Measurements from ENCODE around the gene FUT9. TPM values are rescaled to one million over a fixed set of nuclear protein-coding genes. Genes with fewer than 3 reads are reported as not detected.

FUT9 gene
- total and polyA plus RNA-seq, 2 of the 13 experiments (the other 11 are each of a cell fraction or from before 2014, with no cell fraction given) = 0.01 TPM; not detected in 1

DNA sequence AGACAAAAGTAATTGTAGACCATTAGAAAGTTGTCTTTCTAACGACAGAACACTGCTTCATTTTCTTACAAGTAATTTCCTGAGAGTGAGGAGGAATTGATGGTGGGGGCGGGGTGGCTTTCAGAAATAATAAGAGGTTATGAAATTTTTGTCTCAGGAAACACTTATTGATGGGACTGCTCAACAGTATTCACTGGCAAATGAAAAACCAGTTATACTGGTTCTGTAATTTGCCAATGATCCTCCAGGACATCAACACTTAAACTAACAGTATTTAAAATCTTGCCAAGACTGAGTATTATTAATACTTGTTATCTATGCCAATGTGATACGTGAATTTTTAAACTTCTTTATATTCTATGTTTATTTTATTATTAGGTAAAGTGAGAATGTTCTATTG lies 41.8 kb upstream of the FUT9 start:
- no peak for ATAC-seq
- under 1% methylated on average over 3 of the region's 3 CpGs for WGBS (ENCODE audit: low lambda C conversion rate)
- in situ Hi-C loops (cut with HindIII; ENCODE audit: extremely low pct_ligation_motif_present, low pct_unique_long_range_greater_than_20kb) = no loop called here
- H2AFZ ChIP-seq (ENCODE audit: low read length) = no peak overlapping the region
- H3K9me3 ChIP-seq (ENCODE audit: low read length) = no peaks in the 10 kb centered on the region
- DNase-seq (ENCODE audit: low spot score) = no peak
- no peak overlapping the region for H3K9ac ChIP-seq (ENCODE audit: insufficient read depth, low read depth, low read length)
- H3K27me3 ChIP-seq (ENCODE audit: control insufficient read depth in 1 of 2, insufficient read depth in 2 of 2, low read length in 2 of 2) = no peaks in the 10 kb centered on the region
- H4K20me1 ChIP-seq (ENCODE audit: insufficient read depth, low read length) = no peaks in the 10 kb centered on the region
- H3K79me2 ChIP-seq (ENCODE audit: insufficient read depth, low read length) = no peaks in the 10 kb centered on the region
- TF ChIP-seq ZNF672 (CRISPR knock-in tag; IDR thresholded peaks at IDR 0.05) (no peak), ZNF496 (CRISPR knock-in tag; IDR thresholded peaks at IDR 0.05; ENCODE audit: insufficient replicate concordance) (no peak), ZSCAN29 (CRISPR knock-in tag; conservative IDR thresholded peaks at IDR 0.05) (no peak), BRCA1 (CRISPR knock-in tag; IDR thresholded peaks at IDR 0.05) (no peak), ZKSCAN8 (CRISPR knock-in tag; IDR thresholded peaks at IDR 0.05; ENCODE audit: borderline replicate concordance) (no peak), PTBP1 (IDR thresholded peaks at IDR 0.05; ENCODE audit: low read depth, low read length, poor library complexity, severe bottlenecking) (no peak), BRD4 (CRISPR knock-in tag; IDR thresholded peaks at IDR 0.05) (no peak), RFX5 (IDR thresholded peaks at IDR 0.05; ENCODE audit: low read depth, low read length) (no peak), ZNF547 (CRISPR knock-in tag; IDR thresholded peaks at IDR 0.05) (no peak), ZNF552 (CRISPR knock-in tag; IDR thresholded peaks at IDR 0.05; ENCODE audit: borderline replicate concordance) (no peak), ELF1 (CRISPR knock-in tag; IDR thresholded peaks at IDR 0.05) (no peak)
- TF ChIP-seq, protein P1, sequence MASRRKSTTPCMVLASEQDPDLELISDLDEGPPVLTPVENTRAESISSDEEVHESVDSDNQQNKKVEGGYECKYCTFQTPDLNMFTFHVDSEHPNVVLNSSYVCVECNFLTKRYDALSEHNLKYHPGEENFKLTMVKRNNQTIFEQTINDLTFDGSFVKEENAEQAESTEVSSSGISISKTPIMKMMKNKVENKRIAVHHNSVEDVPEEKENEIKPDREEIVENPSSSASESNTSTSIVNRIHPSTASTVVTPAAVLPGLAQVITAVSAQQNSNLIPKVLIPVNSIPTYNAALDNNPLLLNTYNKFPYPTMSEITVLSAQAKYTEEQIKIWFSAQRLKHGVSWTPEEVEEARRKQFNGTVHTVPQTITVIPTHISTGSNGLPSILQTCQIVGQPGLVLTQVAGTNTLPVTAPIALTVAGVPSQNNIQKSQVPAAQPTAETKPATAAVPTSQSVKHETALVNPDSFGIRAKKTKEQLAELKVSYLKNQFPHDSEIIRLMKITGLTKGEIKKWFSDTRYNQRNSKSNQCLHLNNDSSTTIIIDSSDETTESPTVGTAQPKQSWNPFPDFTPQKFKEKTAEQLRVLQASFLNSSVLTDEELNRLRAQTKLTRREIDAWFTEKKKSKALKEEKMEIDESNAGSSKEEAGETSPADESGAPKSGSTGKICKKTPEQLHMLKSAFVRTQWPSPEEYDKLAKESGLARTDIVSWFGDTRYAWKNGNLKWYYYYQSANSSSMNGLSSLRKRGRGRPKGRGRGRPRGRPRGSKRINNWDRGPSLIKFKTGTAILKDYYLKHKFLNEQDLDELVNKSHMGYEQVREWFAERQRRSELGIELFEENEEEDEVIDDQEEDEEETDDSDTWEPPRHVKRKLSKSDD (CRISPR knock-in tag; IDR thresholded peaks at IDR 0.05; ENCODE audit: low read depth) = no peak
- TF ChIP-seq, protein P2, sequence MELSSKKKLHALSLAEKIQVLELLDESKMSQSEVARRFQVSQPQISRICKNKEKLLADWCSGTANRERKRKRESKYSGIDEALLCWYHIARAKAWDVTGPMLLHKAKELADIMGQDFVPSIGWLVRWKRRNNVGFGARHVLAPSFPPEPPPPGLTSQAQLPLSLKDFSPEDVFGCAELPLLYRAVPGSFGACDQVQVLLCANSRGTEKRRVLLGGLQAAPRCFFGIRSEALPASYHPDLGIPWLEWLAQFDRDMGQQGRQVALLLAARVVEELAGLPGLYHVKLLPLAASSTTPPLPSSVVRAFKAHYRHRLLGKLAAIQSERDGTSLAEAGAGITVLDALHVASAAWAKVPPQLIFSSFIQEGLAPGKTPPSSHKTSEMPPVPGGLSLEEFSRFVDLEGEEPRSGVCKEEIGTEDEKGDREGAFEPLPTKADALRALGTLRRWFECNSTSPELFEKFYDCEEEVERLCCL (CRISPR knock-in tag; IDR thresholded peaks at IDR 0.05; ENCODE audit: borderline replicate concordance) = no peak
- intact Hi-C loops (cut with micrococcal nuclease; ENCODE audit: unreplicated experiment) = no loop called here
- H3K4me2 ChIP-seq (ENCODE audit: low read depth, low read length) = no peak overlapping the region
- H3K27ac ChIP-seq (ENCODE audit: extremely low read length, insufficient read depth, low read length) = no peak overlapping the region
- H3K36me3 ChIP-seq (replicated peaks in 1 of 2; ENCODE audit: control insufficient read depth in 1 of 2, insufficient read depth in 2 of 2, low read length in 2 of 2) = no peaks in the 10 kb centered on the region
- ChIA-PET CTCF (ENCODE audit: low intra/inter-chr PET ratio, low total read pairs) (no interaction called here), POLR2A (no interaction called here)
- no peak overlapping the region for H3K4me3 ChIP-seq (replicated peaks in 1 of 3; ENCODE audit: insufficient read depth in 1 of 3, low read depth in 2 of 3, low read length in 3 of 3)
- BruUV-seq (replicated peaks) = no TSS peak
- no peak for FAIRE-seq
- H3K4me1 ChIP-seq (ENCODE audit: insufficient read depth, low read length) = no peaks in the 10 kb centered on the region
